CMK (cell line): ENCODE data around the gene PPM1B.
"Not testable (repeated sequence)": the region's sequence is repeated elsewhere in the genome, so short reads cannot be mapped to it uniquely, and the experiment has no call there.

Experiments used
- DNase-seq: peaks from one replicate; pipeline ENCODE4 v3.0.0-alpha.2; 2010; ENCODE audit warnings: low read depth

Gene PPM1B

DNA sequence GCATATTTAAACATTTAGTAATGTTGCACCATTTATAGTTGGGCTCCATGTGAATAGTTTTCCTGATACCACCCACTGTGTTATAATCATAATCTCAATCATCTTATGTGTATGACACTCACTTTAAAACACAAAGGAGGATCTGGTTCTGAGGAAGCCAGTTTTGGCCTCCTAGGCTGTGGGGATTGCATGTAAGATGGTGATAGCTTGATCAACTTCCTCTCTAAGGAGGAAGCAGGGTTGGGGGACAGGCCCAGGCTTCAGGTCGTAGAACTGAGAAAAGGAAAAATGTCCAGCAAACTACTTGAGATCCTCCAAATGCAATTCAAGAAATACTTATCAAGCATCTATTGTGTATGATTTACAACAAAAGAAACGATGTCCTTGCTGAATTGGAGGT lies 4.9 kb upstream of the PPM1B start:
- peak; percentile 70 for DNase-seq

GRCh38 chr2:44164617-44165016 lies 4.1 kb upstream of the PPM1B start:
- no peak for DNase-seq

DNA sequence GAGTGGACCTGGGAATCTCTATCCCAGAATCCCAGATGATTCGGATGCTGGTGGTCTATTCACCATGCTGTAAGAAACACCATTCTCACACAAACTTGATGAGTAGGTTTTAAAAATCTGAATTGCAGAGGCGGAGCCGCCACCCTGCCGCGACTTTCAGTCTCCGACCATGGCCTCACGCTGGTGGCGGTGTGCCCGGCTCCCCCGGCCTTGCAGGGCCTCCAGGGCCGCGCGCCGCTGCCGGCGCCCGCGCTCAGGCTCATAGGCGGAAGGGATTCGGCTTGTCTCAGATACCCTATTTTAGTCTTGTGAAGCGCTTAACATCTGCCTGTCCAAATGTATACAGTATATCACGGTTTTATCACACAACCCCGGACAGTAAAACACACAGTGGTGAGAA lies 2.6 kb upstream of the PPM1B start:
- DNase-seq, result no peak

- DNase-seq, result no peak
Measured at GRCh38 chr2:44167311-44167907, 1.3 kb upstream of the PPM1B start.

DNA sequence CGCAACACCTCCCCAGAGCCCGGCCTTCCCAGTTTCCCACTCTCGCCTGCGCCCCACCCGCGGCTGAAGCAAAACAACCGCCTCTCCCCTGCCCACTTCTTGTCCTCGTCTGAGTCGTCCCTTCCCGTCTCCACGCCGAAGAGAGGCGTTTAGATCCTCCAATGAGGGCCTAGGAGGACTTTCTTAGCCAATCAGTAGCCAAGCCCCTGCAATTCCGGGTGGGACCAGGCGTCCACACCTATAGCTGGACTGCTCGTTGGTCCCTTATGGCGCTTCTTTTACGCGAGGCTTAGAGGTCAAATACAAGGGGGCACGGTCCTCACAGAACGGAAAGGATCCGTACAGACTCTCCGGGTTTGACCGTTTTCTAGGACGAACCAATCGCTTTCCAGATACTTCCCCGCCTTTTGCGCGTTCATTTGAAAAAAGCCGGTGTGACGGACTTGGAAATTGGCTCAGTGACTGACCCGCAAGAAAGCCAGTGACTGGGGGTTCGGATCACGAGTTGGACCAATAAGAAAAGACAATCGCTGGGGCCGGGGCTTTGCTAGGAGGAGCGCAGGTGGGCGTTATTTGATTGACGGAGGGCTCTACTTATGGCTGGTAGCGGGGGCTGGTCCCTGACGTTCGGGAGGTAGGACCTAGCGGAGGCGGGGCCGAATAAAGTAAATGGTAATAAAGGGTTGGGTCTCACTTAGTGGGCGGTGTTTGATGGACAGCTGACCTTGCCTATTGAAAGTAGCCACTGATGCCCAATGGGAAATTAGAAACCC lies 581 bp upstream of the PPM1B start:
- DNase-seq, result peak; percentile 99

GRCh38 chr2:44169155-44169898 lies 652 bp downstream of the PPM1B start:
- DNase-seq, result no peak

DNA sequence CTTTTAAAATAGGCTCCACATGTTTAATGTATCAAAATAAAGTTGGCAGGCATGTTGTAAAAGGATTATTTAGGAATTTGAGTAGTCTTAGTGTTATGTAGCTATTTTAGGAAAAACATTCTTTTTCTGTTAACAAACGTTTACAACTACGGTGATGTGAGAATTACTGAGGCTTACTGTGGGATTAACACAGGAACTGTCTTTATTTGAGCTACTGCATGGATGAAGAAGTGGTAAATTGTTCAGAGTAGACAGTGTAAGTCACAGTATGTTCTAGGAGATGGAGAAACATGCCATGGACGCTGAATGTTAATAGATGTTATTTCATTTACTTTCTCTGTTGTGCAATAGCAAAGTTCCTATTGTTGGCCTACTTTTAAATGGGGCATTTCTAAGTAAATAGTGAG lies 1.6 kb downstream of the PPM1B start:
- no peak for DNase-seq

- DNase-seq, result no peak
Measured at GRCh38 chr2:44171018-44171417, 2.3 kb downstream of the PPM1B start.

GRCh38 chr2:44171442-44171841 lies 2.8 kb downstream of the PPM1B start:
- DNase-seq, result not testable (repeated sequence)

DNA sequence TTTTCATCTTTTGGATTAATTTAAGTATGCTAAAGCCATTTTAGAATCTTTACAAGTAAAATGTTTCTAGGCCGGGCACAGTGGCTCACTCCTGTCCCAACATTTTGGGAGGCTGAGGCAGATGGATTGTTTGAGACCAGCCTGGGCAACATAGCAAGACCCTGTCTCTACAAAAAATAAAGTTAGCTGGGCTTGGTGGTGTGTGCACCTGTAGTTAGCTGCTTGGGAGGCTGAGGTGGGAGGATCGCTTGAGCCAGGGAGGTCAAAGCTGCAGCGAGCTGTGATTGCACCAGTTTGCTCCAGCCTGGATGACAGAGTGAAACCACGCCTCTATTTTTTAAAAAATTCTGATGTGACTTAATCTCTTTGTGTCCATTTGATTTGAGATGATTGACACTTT lies 3.9 kb downstream of the PPM1B start:
- no peak for DNase-seq

- DNase-seq, result no peak
Measured at GRCh38 chr2:44178950-44179349, 10.3 kb downstream of the PPM1B start.

- no peak for DNase-seq
Measured at GRCh38 chr2:44181648-44182047, 13.0 kb downstream of the PPM1B start.

DNA sequence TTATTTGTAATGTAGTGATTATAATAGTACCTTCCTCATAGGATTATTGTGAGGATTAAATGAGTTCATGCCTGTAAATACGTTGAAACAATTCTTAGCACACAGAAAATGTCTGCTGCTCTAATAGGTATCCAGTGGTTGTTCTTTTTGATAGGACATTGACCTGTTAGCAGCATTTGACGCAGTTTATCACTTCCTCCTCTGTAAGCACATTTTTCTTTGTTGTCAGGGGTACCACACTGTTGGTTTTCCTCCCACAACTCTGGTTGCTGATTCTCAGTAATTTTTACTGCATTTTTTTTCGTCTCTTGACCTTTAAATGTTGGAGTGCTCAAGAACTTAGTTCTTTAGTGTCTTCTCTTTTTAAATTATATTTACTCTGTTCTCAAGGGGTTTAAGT lies 15.4 kb downstream of the PPM1B start:
- DNase-seq, result no peak

DNA sequence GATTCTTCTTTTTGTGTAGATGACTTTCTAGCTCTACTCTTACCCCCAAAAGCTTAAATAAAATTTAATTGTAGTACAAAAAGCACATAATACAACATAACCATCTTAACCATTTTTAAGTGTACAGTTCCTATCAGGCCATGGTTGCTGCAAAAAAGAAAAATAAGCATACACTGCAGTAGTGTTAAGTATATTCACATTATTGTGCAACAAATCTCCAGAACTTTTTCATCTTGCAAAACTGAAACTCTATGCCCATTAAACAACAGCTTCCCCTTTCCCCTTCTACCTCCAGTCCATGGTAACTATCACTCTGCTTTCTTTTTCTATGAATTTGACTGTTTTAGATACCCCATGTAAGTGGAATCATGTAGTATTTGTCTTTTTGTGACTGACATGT lies 18.1 kb downstream of the PPM1B start:
- no peak for DNase-seq

DNA sequence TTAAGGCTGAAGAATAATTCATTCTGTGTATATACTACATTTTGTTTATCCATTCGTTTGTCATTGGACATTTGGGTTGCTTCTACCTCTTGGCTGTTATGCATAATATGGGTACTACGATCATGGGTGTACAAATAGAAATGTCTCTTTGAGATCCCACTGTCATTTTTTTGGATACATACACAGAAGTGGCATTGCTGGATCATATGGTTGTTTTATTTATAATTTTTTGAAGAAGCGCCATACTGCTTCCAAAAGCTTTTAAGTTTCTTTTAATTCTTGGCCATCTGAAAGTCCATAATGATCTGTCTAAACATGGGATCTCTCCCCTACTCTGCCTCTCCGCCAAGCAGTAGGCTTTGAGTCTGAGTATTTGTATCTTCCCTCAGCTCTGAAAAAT lies 18.6 kb downstream of the PPM1B start:
- DNase-seq, result no peak

- DNase-seq, result no peak
Measured at GRCh38 chr2:44188696-44189095, 20.0 kb downstream of the PPM1B start.

DNA sequence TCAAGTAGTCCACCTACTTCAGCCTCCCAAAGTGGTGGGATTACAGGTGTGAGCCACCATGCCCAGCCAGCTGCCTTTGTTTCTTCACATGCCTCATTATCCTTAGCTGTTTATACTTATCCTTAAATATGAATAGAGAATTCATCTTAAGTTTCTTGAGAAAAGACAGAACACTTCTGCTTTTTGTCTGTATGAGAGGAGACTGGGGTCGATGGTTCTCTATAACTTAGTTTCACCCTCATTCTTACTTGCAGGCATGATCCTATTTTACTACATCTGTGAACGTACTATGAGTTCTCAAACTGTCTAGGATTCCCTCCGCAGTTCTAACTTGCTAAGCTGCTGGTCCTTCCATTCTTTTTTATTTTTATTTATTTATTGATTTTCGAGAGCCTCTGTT lies 20.4 kb downstream of the PPM1B start:
- DNase-seq, result no peak

DNA sequence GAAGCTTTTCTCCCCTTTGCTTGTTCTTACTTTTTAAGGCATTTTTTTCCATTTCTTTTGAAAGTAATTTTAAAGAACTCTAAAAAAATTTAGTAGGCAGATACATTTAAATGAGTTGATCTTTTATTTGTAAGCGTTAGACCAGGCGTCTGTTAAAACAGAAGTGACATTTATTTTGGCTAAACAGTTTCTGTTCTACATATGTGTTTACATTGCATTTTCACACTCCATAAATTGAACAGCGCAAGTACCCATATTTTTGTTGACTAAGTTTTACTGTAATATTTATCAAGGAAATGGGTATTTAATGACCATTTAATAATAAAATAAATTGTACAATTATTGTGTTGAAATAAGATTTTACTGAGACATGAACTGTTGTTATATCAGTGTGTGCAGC lies 21.9 kb downstream of the PPM1B start:
- no peak for DNase-seq

DNA sequence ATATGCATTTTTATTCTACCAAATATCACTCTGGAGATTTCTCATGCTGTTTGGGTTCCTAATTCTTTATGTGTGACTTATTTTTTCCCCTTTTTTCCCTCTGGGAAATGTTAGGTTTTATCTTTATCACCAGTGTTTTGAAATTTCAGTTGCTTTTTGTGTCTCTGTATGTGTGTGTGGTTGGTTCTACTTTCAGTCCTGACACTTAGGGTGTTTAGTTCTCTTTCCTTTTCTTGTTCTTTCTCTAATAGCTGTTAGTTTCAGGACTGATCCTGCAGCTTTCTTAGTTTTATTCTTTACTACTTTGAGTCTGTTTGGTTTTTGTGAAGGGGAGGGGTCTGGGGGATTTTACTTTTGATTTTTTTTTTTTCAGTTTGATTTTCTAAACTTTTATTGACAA lies 23.1 kb downstream of the PPM1B start:
- no peak for DNase-seq

- DNase-seq, result no peak
Measured at GRCh38 chr2:44192646-44193045, 24.0 kb downstream of the PPM1B start.

- no peak for DNase-seq
Measured at GRCh38 chr2:44195714-44196113, 27.0 kb downstream of the PPM1B start.

DNA sequence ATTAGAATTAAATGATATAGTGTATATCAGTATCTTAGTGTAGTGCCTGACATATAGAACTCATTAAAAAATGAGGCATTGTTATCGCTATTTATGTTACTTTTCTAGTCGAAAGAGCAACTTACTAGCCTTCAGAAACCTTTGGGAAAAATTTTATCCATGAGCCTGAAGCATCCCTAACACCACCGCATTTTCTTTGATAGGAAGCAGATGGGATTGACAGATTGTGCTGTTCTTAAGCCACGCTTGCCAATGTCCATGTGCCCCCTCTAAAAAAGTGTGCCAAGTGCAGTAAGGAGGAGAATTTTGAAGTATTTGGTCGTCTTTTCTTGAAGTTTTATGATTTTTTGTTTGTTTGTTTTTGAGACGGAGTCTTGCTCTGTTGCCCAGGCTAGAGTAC lies 29.1 kb downstream of the PPM1B start:
- no peak for DNase-seq

DNA sequence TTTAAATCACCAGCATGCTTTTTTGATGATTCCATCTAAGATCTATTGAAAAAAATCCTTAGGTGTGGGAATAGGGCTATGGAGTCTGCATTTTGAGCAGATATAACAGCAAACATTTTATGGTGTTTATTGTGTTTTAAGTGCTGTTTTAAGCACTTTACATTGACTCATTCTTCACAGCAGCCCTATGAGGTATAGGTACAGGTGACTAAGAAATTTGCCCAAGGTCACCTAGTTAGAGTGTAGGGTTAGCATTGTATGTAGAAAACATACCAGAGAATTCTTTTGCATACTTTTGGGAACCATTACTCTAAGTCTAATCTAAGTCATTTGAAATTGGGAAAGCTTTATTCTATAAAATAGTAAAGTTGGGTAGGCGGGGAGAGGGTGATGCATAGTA lies 31.3 kb downstream of the PPM1B start:
- no peak for DNase-seq
